PC-9 (cell line): ENCODE measurements around the gene VSIG10L. TPM values are rescaled to one million over a fixed set of nuclear protein-coding genes. Genes with fewer than 3 reads are reported as not detected.

Source experiments
- BruUV-seq: library from RNA; stranded (reverse); fragments of 400-500 nt; replicated peaks from 2 replicates; lab custom pipeline; 2021; lab: Mats Ljungman, UMichigan
- CTCF ChIA-PET: fragments of 300-600 bp; sonication (Branson Sonifier 250); formaldehyde crosslinking; loops from one replicate; lab custom pipeline; 2022; ENCODE audit warnings: antibody characterized with exemption; lab: Charles Lee
- POLR2A ChIA-PET: fragments of 300-600 bp; sonication (Branson Sonifier 250); formaldehyde crosslinking; loops from one replicate; lab custom pipeline; 2022; ENCODE audit warnings: antibody characterized with exemption; ENCODE audit not compliant: unreplicated experiment; lab: Charles Lee
- DNase-seq, 2 experiments: peaks; one replicate each; pipeline versions ENCODE4 v3.0.0 to v3.0.0-alpha.2; 2015 to 2022; ENCODE audit warnings: mixed read lengths in 1 of 2
- H2AFZ ChIP-seq: fragments of 200-600 bp; sonication (generic); 2 replicates; pipeline ENCODE4 v1.8.1; 2017; ENCODE audit warnings: antibody characterized with exemption
- H3F3A ChIP-seq: fragments of 200-600 bp; sonication (generic); 2 replicates; pipeline ENCODE4 v1.8.1; 2017; ENCODE audit warnings: antibody characterized with exemption, mild to moderate bottlenecking, low read depth; ENCODE audit not compliant: insufficient read depth
- H3K27ac ChIP-seq: fragments of 200-600 bp; sonication (generic); 2 replicates; pipeline ENCODE4 v1.6.1; 2016; ENCODE audit warnings: mixed run types
- H3K27me3 ChIP-seq: fragments of 200-600 bp; sonication (generic); 2 replicates; pipeline ENCODE4 v1.6.1; 2016; ENCODE audit warnings: low read depth, mixed run types; ENCODE audit not compliant: insufficient read depth
- H3K36me3 ChIP-seq: fragments of 200-600 bp; sonication (generic); 2 replicates; pipeline ENCODE4 v1.6.1; 2016; ENCODE audit warnings: low read depth, mixed run types
- H3K4me1 ChIP-seq: fragments of 200-600 bp; sonication (generic); replicated peaks from 2 replicates; pipeline ENCODE4 v1.6.1; 2016; ENCODE audit warnings: mixed run types; ENCODE audit not compliant: insufficient read depth
- H3K4me2 ChIP-seq: fragments of 200-600 bp; sonication (generic); 2 replicates; pipeline ENCODE4 v1.6.1; 2017; ENCODE audit warnings: mixed run types
- H3K4me3 ChIP-seq: fragments of 200-600 bp; sonication (generic); 2 replicates; pipeline ENCODE4 v1.6.1; 2016; ENCODE audit warnings: mixed run types
- H3K79me2 ChIP-seq: fragments of 200-600 bp; sonication (generic); 2 replicates; pipeline ENCODE4 v1.6.1; 2017; ENCODE audit warnings: low read depth, mixed run types
- H3K9me2 ChIP-seq: fragments of 200-600 bp; sonication (generic); 2 replicates; pipeline ENCODE4 v1.8.1; 2017; ENCODE audit warnings: mild to moderate bottlenecking; ENCODE audit not compliant: insufficient read depth
- H3K9me3 ChIP-seq: fragments of 200-600 bp; sonication (generic); 2 replicates; pipeline ENCODE4 v1.8.1; 2016; ENCODE audit warnings: low read depth; ENCODE audit not compliant: insufficient read depth
- H4K20me1 ChIP-seq: fragments of 200-600 bp; sonication (generic); 2 replicates; pipeline ENCODE4 v1.8.1; 2017; ENCODE audit not compliant: insufficient read depth
- CTCF ChIP-seq: fragments of 200-600 bp; sonication (generic); conservative IDR thresholded peaks from 2 replicates; pipeline ENCODE4 v1.6.1; 2017; ENCODE audit warnings: mixed run types, antibody characterized with exemption, mild to moderate bottlenecking, moderate library complexity
- EZH2 ChIP-seq: fragments of 200-600 bp; sonication (generic); IDR thresholded peaks from 2 replicates; pipeline ENCODE4 v1.8.0; 2017; ENCODE audit warnings: antibody characterized with exemption, low read depth
- intact Hi-C: fragments of 100-400 bp; cut with micrococcal nuclease; formaldehyde crosslinking; loops from one replicate; pipeline ENCODE4 v1.10.0; 2022; ENCODE audit not compliant: unreplicated experiment
- total RNA-seq: library from RNA; stranded (reverse); gene quantifications from 2 replicates; pipeline ENCODE4 v1.2.3, GENCODE V29; 2021

VSIG10L gene
- total RNA-seq, 1 experiment from 2014 or later, result 2.8 TPM

GRCh38 chr19:51285682-51286081 lies 56.3 kb downstream of the VSIG10L start:
- Histone ChIP-seq H3K27ac (no peak overlapping the region), H3K4me1 (no peaks in the 10 kb centered on the region), H3F3A (no peaks in the 10 kb centered on the region), H3K79me2 (no peaks in the 10 kb centered on the region), H2AFZ (no peak overlapping the region), H3K27me3 (peaks cover 70% of the 10 kb centered on the region), H3K4me2 (no peak overlapping the region), H4K20me1 (no peaks in the 10 kb centered on the region), H3K9me3 (no peaks in the 10 kb centered on the region), H3K36me3 (no peaks in the 10 kb centered on the region), H3K4me3 (no peak overlapping the region), H3K9me2 (no peaks in the 10 kb centered on the region)
- DNase-seq, result no peak
- intact Hi-C loops, result no loop called here
- BruUV-seq, result no TSS peak
- ChIA-PET CTCF (no interaction called here), POLR2A (no interaction called here)
- TF ChIP-seq EZH2 (no peak), CTCF (no peak)

DNA sequence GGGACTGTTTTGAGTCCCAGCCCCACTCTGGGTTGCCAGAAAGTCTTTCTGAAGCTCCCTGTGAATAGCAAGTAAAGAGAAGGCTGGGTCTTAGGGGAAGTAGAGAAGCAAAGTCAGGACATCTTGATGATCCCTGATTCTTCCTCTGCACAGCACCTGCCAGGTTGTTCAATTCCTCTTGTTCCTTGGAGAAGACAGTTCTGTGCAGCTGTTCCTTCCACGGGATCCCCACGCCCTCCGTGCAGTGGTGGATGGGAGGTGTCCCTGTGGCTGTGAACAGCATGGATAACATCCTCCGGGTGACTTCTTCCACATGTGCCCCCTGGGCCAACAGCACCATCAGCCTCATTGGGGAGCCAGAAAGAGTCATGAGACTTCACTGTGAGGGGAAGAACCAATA lies 59.6 kb downstream of the VSIG10L start:
- POLR2A ChIA-PET, result no interaction called here
- BruUV-seq, result no TSS peak
- CTCF ChIA-PET, result no interaction called here

More for the DNA sequence above, 59.6 kb downstream of the VSIG10L start:
- H3K36me3 ChIP-seq, result no peaks in the 10 kb centered on the region
- no peaks in the 10 kb centered on the region for H3K4me1 ChIP-seq
- intact Hi-C loops, result no loop called here
- no peaks in the 10 kb centered on the region for H3K9me2 ChIP-seq
- no peak overlapping the region for H2AFZ ChIP-seq
- no peak overlapping the region for H3K4me3 ChIP-seq
- no peaks in the 10 kb centered on the region for H4K20me1 ChIP-seq
- H3K9me3 ChIP-seq, result no peaks in the 10 kb centered on the region
- no peak for DNase-seq
- no peaks in the 10 kb centered on the region for H3K79me2 ChIP-seq
- no peak overlapping the region for H3K4me2 ChIP-seq
- TF ChIP-seq EZH2 (no peak), CTCF (no peak)
- no peaks in the 10 kb centered on the region for H3F3A ChIP-seq
- peaks cover 65% of the 10 kb centered on the region for H3K27me3 ChIP-seq
- no peak overlapping the region for H3K27ac ChIP-seq

Other genes starting within 250 kb of the VSIG10L start
- 7.2 and 12.6 TPM in 2 replicates for gene CTU1, start 233.7 kb downstream of the VSIG10L start, total RNA-seq
- not detected in 2 replicates for gene SIGLEC9, start 217.2 kb downstream of the VSIG10L start, total RNA-seq
- not detected in 2 replicates for gene SIGLEC7, start 199.8 kb downstream of the VSIG10L start, total RNA-seq
- not detected in 2 replicates for gene CD33, start 117.1 kb downstream of the VSIG10L start, total RNA-seq
- gene SIGLECL1, start 91.1 kb downstream of the VSIG10L start, total RNA-seq, result not detected in 2 replicates
- not detected in 2 replicates for gene IGLON5, start 30.5 kb downstream of the VSIG10L start, total RNA-seq
- 204 and 252 TPM in 2 replicates for gene ETFB, start 24.2 kb upstream of the VSIG10L start, total RNA-seq
- 1.5 and 4.5 TPM in 2 replicates for gene CLDND2, start 26.9 kb upstream of the VSIG10L start, total RNA-seq
- not detected in 2 replicates for gene NKG7, start 30.5 kb upstream of the VSIG10L start, total RNA-seq
- not detected in 2 replicates for gene LIM2, start 45.8 kb upstream of the VSIG10L start, total RNA-seq
- gene C19orf84, start 48.5 kb upstream of the VSIG10L start, total RNA-seq, result 0.48 and 0.90 TPM in 2 replicates
- not detected in 2 replicates for gene SIGLEC10, start 75.5 kb upstream of the VSIG10L start, total RNA-seq
- not detected in 2 replicates for gene SIGLEC8, start 116.3 kb upstream of the VSIG10L start, total RNA-seq
- gene CEACAM18, start 136.4 kb upstream of the VSIG10L start, total RNA-seq, result not detected in 2 replicates
- not detected in 2 replicates for gene SIGLEC12, start 159.7 kb upstream of the VSIG10L start, total RNA-seq
- not detected in 2 replicates for gene SIGLEC6, start 189.5 kb upstream of the VSIG10L start, total RNA-seq
- 11.7 and 12.5 TPM in 2 replicates for gene ZNF175, start 229.1 kb upstream of the VSIG10L start, total RNA-seq